ENCODE measurements around the gene SPINT4. TPM values are rescaled to one million over a fixed set of nuclear protein-coding genes. Genes with fewer than 3 reads are reported as not detected.
"Not testable (repeated sequence)": the region's sequence is repeated elsewhere in the genome, so short reads cannot be mapped to it uniquely, and the experiment has no call there.

The SPINT4 gene
- total and polyA plus RNA-seq, 2 experiments from 2014 or later, result not detected

DNA sequence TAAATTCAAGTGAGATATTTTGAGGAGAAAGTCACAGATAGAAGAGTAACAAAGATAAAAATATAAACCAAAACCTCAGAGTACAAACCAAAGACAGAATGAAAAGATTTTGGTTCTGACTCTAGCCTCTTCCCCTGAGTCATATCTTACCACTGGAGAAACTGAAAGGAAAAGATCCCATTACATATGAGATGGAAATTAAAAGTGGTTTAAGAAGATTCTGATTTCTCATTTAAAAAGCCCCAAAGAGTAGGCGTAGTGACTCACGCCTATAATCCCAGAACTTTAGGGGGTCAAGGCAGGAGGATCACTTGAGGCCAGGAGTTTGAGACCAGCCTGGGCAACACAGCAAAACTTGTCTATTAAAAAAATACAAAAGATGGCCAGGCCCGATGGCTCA is 30.6 kb downstream of the SPINT4 start:
- TF ChIP-seq, protein P1, sequence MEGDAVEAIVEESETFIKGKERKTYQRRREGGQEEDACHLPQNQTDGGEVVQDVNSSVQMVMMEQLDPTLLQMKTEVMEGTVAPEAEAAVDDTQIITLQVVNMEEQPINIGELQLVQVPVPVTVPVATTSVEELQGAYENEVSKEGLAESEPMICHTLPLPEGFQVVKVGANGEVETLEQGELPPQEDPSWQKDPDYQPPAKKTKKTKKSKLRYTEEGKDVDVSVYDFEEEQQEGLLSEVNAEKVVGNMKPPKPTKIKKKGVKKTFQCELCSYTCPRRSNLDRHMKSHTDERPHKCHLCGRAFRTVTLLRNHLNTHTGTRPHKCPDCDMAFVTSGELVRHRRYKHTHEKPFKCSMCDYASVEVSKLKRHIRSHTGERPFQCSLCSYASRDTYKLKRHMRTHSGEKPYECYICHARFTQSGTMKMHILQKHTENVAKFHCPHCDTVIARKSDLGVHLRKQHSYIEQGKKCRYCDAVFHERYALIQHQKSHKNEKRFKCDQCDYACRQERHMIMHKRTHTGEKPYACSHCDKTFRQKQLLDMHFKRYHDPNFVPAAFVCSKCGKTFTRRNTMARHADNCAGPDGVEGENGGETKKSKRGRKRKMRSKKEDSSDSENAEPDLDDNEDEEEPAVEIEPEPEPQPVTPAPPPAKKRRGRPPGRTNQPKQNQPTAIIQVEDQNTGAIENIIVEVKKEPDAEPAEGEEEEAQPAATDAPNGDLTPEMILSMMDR (IDR thresholded peaks at IDR 0.05; ENCODE audit: low read depth, low read length), result no peak
- Histone ChIP-seq H3K4me3 (no peak overlapping the region), H3K9me3 (ENCODE audit: low read depth) (no peaks in the 10 kb centered on the region), H3K4me1 (ENCODE audit: low read depth) (no peaks in the 10 kb centered on the region), H3K27me3 (no peaks in the 10 kb centered on the region), H3K27ac (no peak overlapping the region), H3K36me3 (no peaks in the 10 kb centered on the region)
- no peak for DNase-seq (ENCODE audit: low read depth in 1 of 2, low spot score in 1 of 2)

GRCh38 chr20:45758096-45758495 is 35.9 kb downstream of the SPINT4 start:
- H3K4me1 ChIP-seq (ENCODE audit: low read depth), result no peaks in the 10 kb centered on the region
- TF ChIP-seq, protein P1 (IDR thresholded peaks at IDR 0.05; ENCODE audit: low read depth, low read length), result no peak
- H3K36me3 ChIP-seq, result no peaks in the 10 kb centered on the region
- no peaks in the 10 kb centered on the region for H3K27me3 ChIP-seq
- H3K4me3 ChIP-seq, result no peak overlapping the region
- H3K27ac ChIP-seq, result no peak overlapping the region
- no peak for DNase-seq (ENCODE audit: low read depth in 1 of 2, low spot score in 1 of 2)
- H3K9me3 ChIP-seq (ENCODE audit: low read depth), result no peaks in the 10 kb centered on the region

- DNase-seq (ENCODE audit: low read depth in 1 of 2, low spot score in 1 of 2); H3K27ac ChIP-seq; H3K27me3 ChIP-seq; H3K36me3 ChIP-seq; H3K4me1 ChIP-seq (ENCODE audit: low read depth); H3K4me3 ChIP-seq; H3K9me3 ChIP-seq (ENCODE audit: low read depth): not testable (repeated sequence)
Measured at GRCh38 chr20:45759921-45760320, 37.8 kb downstream of the SPINT4 start.

GRCh38 chr20:45761966-45762365 is 39.8 kb downstream of the SPINT4 start:
- H3K27me3 ChIP-seq; H3K4me3 ChIP-seq; H3K4me1 ChIP-seq (ENCODE audit: low read depth); H3K27ac ChIP-seq; H3K9me3 ChIP-seq (ENCODE audit: low read depth); H3K36me3 ChIP-seq; DNase-seq (ENCODE audit: low read depth in 1 of 2, low spot score in 1 of 2): not testable (repeated sequence)

DNA sequence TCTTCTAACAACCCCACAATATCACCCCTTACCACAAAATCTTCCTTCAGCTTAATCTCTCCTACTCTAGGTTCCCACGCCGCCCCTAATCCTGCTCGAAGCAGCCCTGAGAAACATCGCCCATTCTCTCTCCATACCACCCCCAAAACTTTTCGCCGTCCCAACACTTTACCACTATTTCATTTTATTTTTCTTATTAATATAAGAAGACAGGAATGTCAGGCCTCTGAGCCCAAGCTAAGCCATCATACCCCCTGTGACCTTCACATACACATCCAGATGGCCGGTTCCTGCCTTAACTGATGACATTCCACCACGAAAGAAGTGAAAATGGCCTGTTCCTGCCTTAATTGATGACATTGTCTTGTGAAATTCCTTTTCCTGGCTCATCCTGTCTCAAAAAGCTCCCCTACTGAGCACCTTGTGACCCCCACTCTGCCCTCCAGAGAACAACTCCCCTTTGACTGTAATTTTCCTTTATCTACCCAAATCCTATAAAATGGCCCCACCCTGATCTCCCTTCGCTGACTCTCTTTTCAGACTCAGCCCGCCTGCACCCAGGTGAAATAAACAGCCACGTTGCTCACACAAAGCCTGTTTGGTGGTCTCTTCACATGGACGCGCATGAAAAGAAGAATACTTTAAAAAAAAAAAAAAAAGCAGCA is 42.6 kb downstream of the SPINT4 start:
- H3K27me3 ChIP-seq; H3K4me3 ChIP-seq; H3K4me1 ChIP-seq (ENCODE audit: low read depth); DNase-seq (ENCODE audit: low read depth in 1 of 2, low spot score in 1 of 2); H3K27ac ChIP-seq; H3K36me3 ChIP-seq; H3K9me3 ChIP-seq (ENCODE audit: low read depth): not testable (repeated sequence)

GRCh38 chr20:45765307-45765875 is 43.2 kb downstream of the SPINT4 start:
- TF ChIP-seq, protein P1 (IDR thresholded peaks at IDR 0.05; ENCODE audit: low read depth, low read length), result no peak
- DNase-seq (ENCODE audit: low read depth in 1 of 2, low spot score in 1 of 2), result no peak
- Histone ChIP-seq H3K4me1 (ENCODE audit: low read depth) (no peaks in the 10 kb centered on the region), H3K36me3 (no peaks in the 10 kb centered on the region), H3K4me3 (no peak overlapping the region), H3K27ac (no peak overlapping the region), H3K27me3 (no peaks in the 10 kb centered on the region), H3K9me3 (ENCODE audit: low read depth) (no peaks in the 10 kb centered on the region)

DNA sequence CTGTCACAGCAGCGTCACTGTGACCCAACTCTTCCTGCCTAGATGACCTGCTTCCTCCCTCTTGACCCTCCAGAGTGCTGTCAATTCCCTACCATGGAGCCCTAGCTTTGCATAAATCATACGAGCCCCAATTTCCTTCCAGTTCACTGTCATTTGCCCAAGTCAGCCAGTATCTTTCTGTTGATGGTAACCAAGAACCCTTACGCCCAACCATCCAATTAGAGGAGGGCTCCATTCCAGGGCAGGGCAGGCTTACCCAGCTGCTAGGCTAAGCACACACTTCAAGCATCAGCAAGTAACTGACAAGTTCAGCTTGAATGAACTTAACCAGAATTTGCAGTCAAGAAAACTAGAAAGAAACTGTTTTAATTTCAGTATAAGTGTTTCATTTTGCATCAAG is 43.8 kb downstream of the SPINT4 start:
- H3K27ac ChIP-seq, result no peak overlapping the region
- TF ChIP-seq, protein P1 (IDR thresholded peaks at IDR 0.05; ENCODE audit: low read depth, low read length), result no peak
- H3K9me3 ChIP-seq (ENCODE audit: low read depth), result no peaks in the 10 kb centered on the region
- no peak overlapping the region for H3K4me3 ChIP-seq
- H3K4me1 ChIP-seq (ENCODE audit: low read depth), result peaks cover 5% of the 10 kb centered on the region
- DNase-seq (ENCODE audit: low read depth in 1 of 2, low spot score in 1 of 2), result no peak
- no peaks in the 10 kb centered on the region for H3K36me3 ChIP-seq
- H3K27me3 ChIP-seq, result no peaks in the 10 kb centered on the region
